WTC11 (cell line): ENCODE measurements around the gene NOP9. TPM values are rescaled to one million over a fixed set of nuclear protein-coding genes. Genes with fewer than 3 reads are reported as not detected.

Experiments
- ATAC-seq: fragments of 200-7000 bp; cut with Tn5 transposase; 2 replicates; pipeline ENCODE4 v1.10.0; 2021; ENCODE audit warnings: mild to moderate bottlenecking, moderate library complexity
- CTCF ChIA-PET: fragments of 300-600 bp; sonication (Branson Sonifier 250); formaldehyde crosslinking; loops from one replicate; lab custom pipeline; 2021; ENCODE audit warnings: antibody characterized with exemption; lab: Charles Lee
- POLR2A ChIA-PET: fragments of 350-600 bp; sonication (Branson Sonifier 250); formaldehyde crosslinking; loops from one replicate; lab custom pipeline; 2021; ENCODE audit warnings: antibody characterized with exemption; lab: Charles Lee
- DNase-seq: peaks from one replicate; pipeline ENCODE4 v3.0.0; 2021; ENCODE audit warnings: low spot score
- H3K27ac Mint-ChIP-seq: 2 replicates; pipeline ENCODE4 v1.8.0; 2021; ENCODE audit warnings: mixed read lengths
- H3K27me3 Mint-ChIP-seq: 2 replicates; pipeline ENCODE4 v1.8.0; 2021; ENCODE audit warnings: low read depth, mild to moderate bottlenecking, moderate library complexity, mixed read lengths
- H3K36me3 Mint-ChIP-seq: 2 replicates; pipeline ENCODE4 v1.8.0; 2021; ENCODE audit warnings: mixed read lengths
- H3K4me1 Mint-ChIP-seq: 2 replicates; pipeline ENCODE4 v1.8.0; 2022; ENCODE audit warnings: mixed read lengths
- H3K4me3 Mint-ChIP-seq: 2 replicates; pipeline ENCODE4 v1.8.0; 2021; ENCODE audit warnings: mild to moderate bottlenecking, moderate library complexity, mixed read lengths
- H3K9me3 Mint-ChIP-seq: 2 replicates; pipeline ENCODE4 v1.8.0; 2021; ENCODE audit warnings: mixed read lengths
- ATF1 ChIP-seq: sonication (generic); formaldehyde crosslinking; IDR thresholded peaks from 2 replicates; pipeline ENCODE4 v1.8.1; 2023; ENCODE audit warnings: mild to moderate bottlenecking, moderate library complexity, missing genetic modification reagents
- CREB1 ChIP-seq: sonication (generic); formaldehyde crosslinking; IDR thresholded peaks from 2 replicates; pipeline ENCODE4 v1.8.0; 2023; ENCODE audit warnings: mild to moderate bottlenecking, missing genetic modification reagents
- E2F4 ChIP-seq: sonication (generic); formaldehyde crosslinking; IDR thresholded peaks from 2 replicates; pipeline ENCODE4 v1.8.1; 2022; ENCODE audit warnings: low read depth, mild to moderate bottlenecking, moderate library complexity, missing genetic modification reagents, borderline replicate concordance
- ERG ChIP-seq: fragments of 250-450 bp; sonication (Bioruptor Pico); IDR thresholded peaks from 2 replicates; pipeline ENCODE4 v1.8.0; 2021; ENCODE audit warnings: mild to moderate bottlenecking
- ETV6 ChIP-seq: sonication (generic); formaldehyde crosslinking; IDR thresholded peaks from 2 replicates; pipeline ENCODE4 v1.8.1; 2022; ENCODE audit warnings: mild to moderate bottlenecking, missing genetic modification reagents
- FOXK1 ChIP-seq: sonication (generic); formaldehyde crosslinking; IDR thresholded peaks from 2 replicates; pipeline ENCODE4 v1.8.0; 2022; ENCODE audit warnings: mild to moderate bottlenecking, moderate library complexity, missing genetic modification reagents
- GRHL2 ChIP-seq: fragments of 250-450 bp; sonication (Bioruptor Pico); IDR thresholded peaks from 2 replicates; pipeline ENCODE4 v1.8.0; 2022; ENCODE audit warnings: mild to moderate bottlenecking, moderate library complexity; ENCODE audit not compliant: insufficient replicate concordance, severe bottlenecking
- GTF2I ChIP-seq: fragments of 250-450 bp; sonication (Bioruptor Pico); conservative IDR thresholded peaks from 2 replicates; pipeline ENCODE4 v1.4.0; 2021; ENCODE audit warnings: mild to moderate bottlenecking
- HMGA2 ChIP-seq: fragments of 250-450 bp; sonication (Bioruptor Pico); IDR thresholded peaks from 2 replicates; pipeline ENCODE4 v1.4.0; 2021; ENCODE audit warnings: mild to moderate bottlenecking, moderate library complexity
- KAT7 ChIP-seq: sonication (generic); formaldehyde crosslinking; IDR thresholded peaks from 2 replicates; pipeline ENCODE4 v1.8.1; 2023; ENCODE audit warnings: missing genetic modification reagents, mild to moderate bottlenecking, borderline replicate concordance
- MYBL2 ChIP-seq: sonication (generic); formaldehyde crosslinking; IDR thresholded peaks from 2 replicates; pipeline ENCODE4 v1.8.1; 2023; ENCODE audit warnings: mild to moderate bottlenecking, moderate library complexity, missing genetic modification reagents
- NFATC4 ChIP-seq: fragments of 250-450 bp; sonication (Bioruptor Pico); IDR thresholded peaks from 2 replicates; pipeline ENCODE4 v1.9.0; 2021; ENCODE audit warnings: mild to moderate bottlenecking
- NFYB ChIP-seq: sonication (generic); formaldehyde crosslinking; conservative IDR thresholded peaks from 2 replicates; pipeline ENCODE4 v1.8.0; 2022; ENCODE audit warnings: low read depth, missing genetic modification reagents
- NR1H2 ChIP-seq: sonication (generic); formaldehyde crosslinking; IDR thresholded peaks from 2 replicates; pipeline ENCODE4 v1.9.0; 2021; ENCODE audit warnings: mild to moderate bottlenecking, moderate library complexity, missing genetic modification reagents
- NR2C2 ChIP-seq: sonication (generic); formaldehyde crosslinking; IDR thresholded peaks from 2 replicates; pipeline ENCODE4 v1.8.0; 2022; ENCODE audit warnings: mild to moderate bottlenecking, missing genetic modification reagents
- PRRX2 ChIP-seq: fragments of 250-450 bp; sonication (Bioruptor Pico); IDR thresholded peaks from 2 replicates; pipeline ENCODE4 v1.8.0; 2021; ENCODE audit warnings: mild to moderate bottlenecking
- SMAD3 ChIP-seq: sonication (generic); formaldehyde crosslinking; IDR thresholded peaks from 2 replicates; pipeline ENCODE4 v1.8.0; 2022; ENCODE audit warnings: missing genetic modification reagents, mild to moderate bottlenecking, borderline replicate concordance
- TEAD1 ChIP-seq: sonication (generic); formaldehyde crosslinking; IDR thresholded peaks from 2 replicates; pipeline ENCODE4 v1.8.0; 2022; ENCODE audit warnings: mild to moderate bottlenecking, missing genetic modification reagents
- TEAD4 ChIP-seq: sonication (generic); formaldehyde crosslinking; IDR thresholded peaks from 2 replicates; pipeline ENCODE4 v1.8.0; 2022; ENCODE audit warnings: mild to moderate bottlenecking, missing genetic modification reagents
- ZNF138 ChIP-seq: sonication (generic); formaldehyde crosslinking; conservative IDR thresholded peaks from 2 replicates; pipeline ENCODE4 v1.8.1; 2022; ENCODE audit warnings: mild to moderate bottlenecking, moderate library complexity, missing genetic modification reagents
- ZNF232 ChIP-seq: sonication (generic); formaldehyde crosslinking; IDR thresholded peaks from 2 replicates; pipeline ENCODE4 v1.8.0; 2022; ENCODE audit warnings: mild to moderate bottlenecking, missing genetic modification reagents
- ZNF423 ChIP-seq: fragments of 250-450 bp; sonication (Bioruptor Pico); IDR thresholded peaks from 2 replicates; pipeline ENCODE4 v2.1.2; 2022; ENCODE audit warnings: mild to moderate bottlenecking, moderate library complexity
- total RNA-seq: library from RNA; stranded (reverse); gene quantifications from 3 replicates; pipeline ENCODE4 v1.2.3, GENCODE V29; 2021
- TF ChIP-seq, protein P1 (sequence below): fragments of 250-450 bp; sonication (Bioruptor Pico); IDR thresholded peaks from 2 replicates; pipeline ENCODE4 v1.9.0; 2021; ENCODE audit warnings: mild to moderate bottlenecking
- TF ChIP-seq, protein P2 (sequence below): sonication (generic); formaldehyde crosslinking; IDR thresholded peaks from 2 replicates; pipeline ENCODE4 v1.8.1; 2023; ENCODE audit warnings: mild to moderate bottlenecking, missing genetic modification reagents, moderate library complexity
- TF ChIP-seq, protein P3 (sequence below): fragments of 250-450 bp; sonication (Bioruptor Pico); IDR thresholded peaks from 2 replicates; pipeline ENCODE4 v1.9.0; 2021; ENCODE audit warnings: moderate library complexity, mild to moderate bottlenecking, inconsistent platforms, borderline replicate concordance
- TF ChIP-seq, protein P4 (sequence below): sonication (generic); formaldehyde crosslinking; IDR thresholded peaks from 2 replicates; pipeline ENCODE4 v1.8.1; 2022; ENCODE audit warnings: low read depth, missing genetic modification reagents, borderline replicate concordance
- TF ChIP-seq, protein P5 (sequence below): sonication (generic); formaldehyde crosslinking; IDR thresholded peaks from 2 replicates; pipeline ENCODE4 v1.8.0; 2022; ENCODE audit warnings: mild to moderate bottlenecking, missing genetic modification reagents

NOP9 gene
- total RNA-seq, 1 experiment from 2014 or later = 44.4 TPM

DNA sequence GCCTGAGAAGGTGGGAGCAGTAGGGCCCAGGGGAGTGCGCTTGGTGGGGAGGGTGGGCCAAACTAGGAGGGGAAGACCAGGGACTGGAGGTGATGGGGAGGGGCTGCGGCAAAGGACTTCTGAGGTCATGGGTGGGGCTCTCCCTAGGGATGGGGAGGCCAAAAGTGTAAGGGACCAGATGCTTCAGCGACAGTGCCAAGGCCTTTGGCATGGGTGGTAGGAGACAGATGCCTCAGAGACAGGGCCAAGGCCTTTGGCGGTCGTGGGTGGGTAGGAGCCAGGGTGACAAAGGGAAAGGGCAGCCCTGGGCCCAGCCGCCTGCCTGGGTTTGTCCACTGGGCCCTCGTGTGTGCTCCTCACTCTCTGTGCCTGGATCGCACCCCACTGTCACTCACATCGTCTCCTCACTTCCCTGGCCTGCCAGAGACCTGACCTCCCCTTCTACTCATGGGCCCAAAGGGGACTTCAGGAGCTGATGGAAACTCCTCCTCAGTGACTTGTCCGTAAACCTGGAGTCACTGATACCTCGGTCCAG lies 15.1 kb upstream of the NOP9 start:
- DNase-seq = no peak
- Mint-ChIP-seq H3K27me3 (no peaks in the 10 kb centered on the region), H3K27ac (no peak overlapping the region; the same call in 1 of the 2 replicates), H3K4me3 (no peak overlapping the region), H3K36me3 (no peaks in the 10 kb centered on the region), H3K4me1 (no peaks in the 10 kb centered on the region), H3K9me3 (no peaks in the 10 kb centered on the region)
- TF ChIP-seq ERG (CRISPR knock-in tag) (no peak), PRRX2 (CRISPR knock-in tag) (no peak), ZNF423 (CRISPR knock-in tag) (no peak), CREB1 (no peak), KAT7 (CRISPR knock-in tag) (no peak), HMGA2 (CRISPR knock-in tag) (no peak), GTF2I (CRISPR knock-in tag) (no peak), ATF1 (CRISPR knock-in tag) (no peak), ZNF232 (CRISPR knock-in tag) (no peak), NFYB (CRISPR knock-in tag) (no peak), FOXK1 (CRISPR knock-in tag) (no peak), ZNF138 (CRISPR knock-in tag) (no peak), E2F4 (CRISPR knock-in tag) (no peak), MYBL2 (no peak)
- TF ChIP-seq, protein P1, sequence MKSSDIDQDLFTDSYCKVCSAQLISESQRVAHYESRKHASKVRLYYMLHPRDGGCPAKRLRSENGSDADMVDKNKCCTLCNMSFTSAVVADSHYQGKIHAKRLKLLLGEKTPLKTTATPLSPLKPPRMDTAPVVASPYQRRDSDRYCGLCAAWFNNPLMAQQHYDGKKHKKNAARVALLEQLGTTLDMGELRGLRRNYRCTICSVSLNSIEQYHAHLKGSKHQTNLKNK = no peak
- TF ChIP-seq, protein P2, sequence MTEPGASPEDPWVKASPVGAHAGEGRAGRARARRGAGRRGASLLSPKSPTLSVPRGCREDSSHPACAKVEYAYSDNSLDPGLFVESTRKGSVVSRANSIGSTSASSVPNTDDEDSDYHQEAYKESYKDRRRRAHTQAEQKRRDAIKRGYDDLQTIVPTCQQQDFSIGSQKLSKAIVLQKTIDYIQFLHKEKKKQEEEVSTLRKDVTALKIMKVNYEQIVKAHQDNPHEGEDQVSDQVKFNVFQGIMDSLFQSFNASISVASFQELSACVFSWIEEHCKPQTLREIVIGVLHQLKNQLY (CRISPR knock-in tag) = no peak
- POLR2A ChIA-PET = no interaction called here
- CTCF ChIA-PET = interaction anchor here (1.3 to 1.8 kb wide), 3 partner anchors 9 to 14 kb away, joined by 5 to 7 read pairs (median 6); partner anchors contain the start of gene RABGGTA
- no peak for ATAC-seq

DNA sequence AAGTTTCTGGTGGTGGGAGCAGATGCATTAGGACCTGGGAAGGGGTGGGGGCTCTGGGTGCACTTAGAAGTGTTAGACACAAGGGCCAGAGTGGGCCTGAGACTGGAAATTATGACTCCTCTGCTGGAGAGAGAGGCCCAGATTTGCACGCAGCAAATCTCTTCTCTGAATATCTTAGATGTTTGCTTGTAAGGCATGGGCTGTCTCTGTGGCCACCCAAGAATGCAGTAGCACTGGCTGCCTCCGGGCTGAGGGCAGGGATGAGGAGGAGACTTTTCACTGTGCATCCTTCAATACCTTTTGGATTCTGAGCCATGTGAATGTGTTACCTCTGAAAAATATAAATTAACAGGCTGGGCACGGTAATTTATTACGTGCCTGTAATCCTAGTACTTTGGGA lies 14.3 kb upstream of the NOP9 start:
- Mint-ChIP-seq H3K27ac (no peak overlapping the region), H3K4me1 (no peaks in the 10 kb centered on the region), H3K36me3 (no peaks in the 10 kb centered on the region), H3K9me3 (no peaks in the 10 kb centered on the region), H3K4me3 (no peak overlapping the region), H3K27me3 (no peaks in the 10 kb centered on the region)
- ATAC-seq = no peak
- no peak for TF ChIP-seq NR1H2 (CRISPR knock-in tag)
- no peak for TF ChIP-seq NFYB (CRISPR knock-in tag)
- TF ChIP-seq ETV6 = no peak
- TF ChIP-seq TEAD1 = no peak
- TF ChIP-seq, protein P3, sequence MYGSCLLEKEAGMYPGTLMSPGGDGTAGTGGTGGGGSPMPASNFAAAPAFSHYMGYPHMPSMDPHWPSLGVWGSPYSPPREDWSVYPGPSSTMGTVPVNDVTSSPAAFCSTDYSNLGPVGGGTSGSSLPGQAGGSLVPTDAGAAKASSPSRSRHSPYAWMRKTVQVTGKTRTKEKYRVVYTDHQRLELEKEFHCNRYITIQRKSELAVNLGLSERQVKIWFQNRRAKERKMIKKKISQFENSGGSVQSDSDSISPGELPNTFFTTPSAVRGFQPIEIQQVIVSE (CRISPR knock-in tag) = no peak
- no peak for TF ChIP-seq TEAD4 (CRISPR knock-in tag)
- TF ChIP-seq GTF2I (CRISPR knock-in tag) = no peak
- TF ChIP-seq, protein P4, sequence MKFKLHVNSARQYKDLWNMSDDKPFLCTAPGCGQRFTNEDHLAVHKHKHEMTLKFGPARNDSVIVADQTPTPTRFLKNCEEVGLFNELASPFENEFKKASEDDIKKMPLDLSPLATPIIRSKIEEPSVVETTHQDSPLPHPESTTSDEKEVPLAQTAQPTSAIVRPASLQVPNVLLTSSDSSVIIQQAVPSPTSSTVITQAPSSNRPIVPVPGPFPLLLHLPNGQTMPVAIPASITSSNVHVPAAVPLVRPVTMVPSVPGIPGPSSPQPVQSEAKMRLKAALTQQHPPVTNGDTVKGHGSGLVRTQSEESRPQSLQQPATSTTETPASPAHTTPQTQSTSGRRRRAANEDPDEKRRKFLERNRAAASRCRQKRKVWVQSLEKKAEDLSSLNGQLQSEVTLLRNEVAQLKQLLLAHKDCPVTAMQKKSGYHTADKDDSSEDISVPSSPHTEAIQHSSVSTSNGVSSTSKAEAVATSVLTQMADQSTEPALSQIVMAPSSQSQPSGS = no peak
- TF ChIP-seq SMAD3 (CRISPR knock-in tag) = no peak
- TF ChIP-seq GRHL2 (CRISPR knock-in tag) = no peak
- TF ChIP-seq NFATC4 (CRISPR knock-in tag) = no peak
- TF ChIP-seq, protein P2 (CRISPR knock-in tag) = no peak
- TF ChIP-seq, protein P5, sequence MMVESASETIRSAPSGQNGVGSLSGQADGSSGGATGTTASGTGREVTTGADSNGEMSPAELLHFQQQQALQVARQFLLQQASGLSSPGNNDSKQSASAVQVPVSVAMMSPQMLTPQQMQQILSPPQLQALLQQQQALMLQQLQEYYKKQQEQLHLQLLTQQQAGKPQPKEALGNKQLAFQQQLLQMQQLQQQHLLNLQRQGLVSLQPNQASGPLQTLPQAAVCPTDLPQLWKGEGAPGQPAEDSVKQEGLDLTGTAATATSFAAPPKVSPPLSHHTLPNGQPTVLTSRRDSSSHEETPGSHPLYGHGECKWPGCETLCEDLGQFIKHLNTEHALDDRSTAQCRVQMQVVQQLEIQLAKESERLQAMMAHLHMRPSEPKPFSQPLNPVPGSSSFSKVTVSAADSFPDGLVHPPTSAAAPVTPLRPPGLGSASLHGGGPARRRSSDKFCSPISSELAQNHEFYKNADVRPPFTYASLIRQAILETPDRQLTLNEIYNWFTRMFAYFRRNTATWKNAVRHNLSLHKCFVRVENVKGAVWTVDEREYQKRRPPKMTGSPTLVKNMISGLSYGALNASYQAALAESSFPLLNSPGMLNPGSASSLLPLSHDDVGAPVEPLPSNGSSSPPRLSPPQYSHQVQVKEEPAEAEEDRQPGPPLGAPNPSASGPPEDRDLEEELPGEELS (CRISPR knock-in tag) = no peak
- TF ChIP-seq NR2C2 (CRISPR knock-in tag) = no peak
- CTCF ChIA-PET = interaction anchor here (0.7 to 1.8 kb wide), 2 partner anchors 12 to 121 kb away, joined by 3 to 7 read pairs; no protein-coding TSS in a partner anchor
- DNase-seq = no peak
- POLR2A ChIA-PET = no interaction called here
